Activated gamma-delta T cell treated with Interleukin-2 at 50 U/mL for 16 hours (primary cell): ENCODE data around the gene BMP7.
"Not testable (repeated sequence)": the region's sequence is repeated elsewhere in the genome, so short reads cannot be mapped to it uniquely, and the experiment has no call there.

Source experiments
- DNase-seq: peaks from one replicate; pipeline ENCODE4 v3.0.0-alpha.2; 2020

Gene BMP7

DNA sequence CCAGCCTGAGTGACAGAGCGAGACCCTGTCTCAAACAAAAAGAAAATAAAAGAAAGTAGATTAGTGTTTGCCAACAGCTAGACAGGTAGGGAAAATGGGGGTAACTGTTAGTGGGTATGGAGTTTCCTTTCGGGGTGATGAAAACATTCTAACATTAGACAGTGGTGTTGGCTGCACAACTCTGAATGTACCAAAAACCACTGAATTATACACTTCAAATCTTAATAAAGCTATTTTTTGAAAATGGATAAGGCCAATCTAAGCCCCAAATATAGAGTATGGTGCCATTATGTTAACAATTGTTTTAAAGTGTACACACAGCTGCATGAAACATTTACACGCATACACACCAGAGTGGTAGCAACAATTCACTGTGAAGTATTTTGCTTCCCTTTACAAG is 57.0 kb downstream of the BMP7 start:
- no peak for DNase-seq

DNA sequence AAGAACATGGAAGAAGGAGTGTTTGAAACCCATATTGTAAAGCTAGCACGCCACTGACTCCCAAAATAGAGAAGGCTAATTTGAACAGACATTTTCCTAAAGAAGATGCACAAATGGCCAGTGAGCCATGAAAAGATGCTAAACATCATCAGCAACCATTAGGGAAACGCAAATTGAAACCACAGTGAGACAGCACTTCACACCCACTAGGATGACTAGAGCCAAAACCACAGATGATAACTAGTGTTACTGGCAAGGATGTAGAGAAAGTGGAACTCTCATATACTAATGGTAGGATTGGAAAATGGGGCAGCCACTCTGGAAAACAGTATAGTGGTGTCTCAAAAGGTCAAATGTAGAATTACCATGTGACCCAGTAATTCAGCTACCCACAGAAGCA is 58.2 kb downstream of the BMP7 start:
- no peak for DNase-seq

DNA sequence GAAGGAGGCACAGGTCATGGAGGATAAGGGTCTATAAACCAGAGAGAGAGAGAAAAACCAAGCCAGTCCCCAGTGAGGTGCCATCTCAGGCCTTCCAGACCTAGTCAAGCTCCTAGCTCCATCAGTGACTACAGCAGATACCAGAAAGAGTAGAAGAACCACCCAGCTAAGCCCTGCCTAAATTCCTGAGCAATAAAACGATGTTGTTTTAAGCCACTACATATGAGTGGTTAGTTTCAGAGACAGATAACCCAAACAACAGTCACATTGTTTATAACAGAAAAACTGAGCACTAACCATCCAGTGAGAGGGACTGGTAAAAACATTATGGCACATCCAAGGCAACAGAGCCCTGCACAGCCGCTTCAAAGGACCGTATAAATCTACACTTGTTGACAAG is 59.2 kb downstream of the BMP7 start:
- DNase-seq: no peak

DNA sequence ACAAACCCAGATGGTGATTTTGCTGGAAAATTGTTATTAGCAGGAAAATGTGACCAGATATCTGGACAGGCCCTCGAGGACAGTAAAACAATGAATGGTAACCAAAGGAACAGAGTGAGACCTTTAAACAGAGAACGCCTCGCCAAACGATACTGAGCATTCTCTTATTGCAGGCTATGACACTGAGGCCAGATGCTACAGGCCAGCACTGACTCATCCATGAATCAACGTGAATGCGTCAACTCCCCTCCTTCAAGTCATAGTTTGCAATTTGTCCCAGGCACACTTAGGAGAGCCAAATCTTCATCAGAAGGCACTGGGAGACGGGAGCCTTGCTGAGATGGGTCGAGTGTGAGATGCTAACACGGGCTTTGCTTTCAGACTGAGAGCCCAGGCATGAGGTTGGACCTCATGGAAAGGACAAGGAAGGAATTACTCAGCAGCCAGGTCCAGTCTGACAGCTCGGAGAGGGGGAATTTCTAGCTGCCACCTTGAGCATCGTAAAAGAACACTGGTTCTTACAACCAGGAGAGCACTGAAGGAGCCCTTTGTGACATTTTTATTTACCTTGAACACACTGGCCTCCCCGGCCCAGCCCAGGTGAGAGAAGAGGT is 60.7 kb downstream of the BMP7 start:
- no peak for DNase-seq

DNA sequence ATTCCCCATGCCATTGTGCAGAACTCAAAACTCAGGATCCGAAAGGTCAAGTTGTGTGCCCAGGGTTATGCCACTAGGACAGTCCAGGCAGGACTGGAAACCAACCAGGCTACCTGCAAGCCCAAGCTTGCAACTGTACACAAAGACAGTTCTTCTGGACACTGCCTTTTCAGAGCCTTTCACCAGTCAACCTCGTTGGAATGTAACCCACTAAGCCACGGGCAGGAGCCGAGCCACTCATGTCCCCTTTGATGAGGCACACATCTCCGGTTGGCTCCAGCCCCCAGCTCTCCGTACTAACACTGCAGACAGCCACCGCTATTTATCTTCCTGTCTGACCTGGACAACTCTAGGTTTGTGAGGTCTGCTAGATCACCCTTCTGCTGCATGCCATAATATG is 62.5 kb downstream of the BMP7 start:
- no peak for DNase-seq

DNA sequence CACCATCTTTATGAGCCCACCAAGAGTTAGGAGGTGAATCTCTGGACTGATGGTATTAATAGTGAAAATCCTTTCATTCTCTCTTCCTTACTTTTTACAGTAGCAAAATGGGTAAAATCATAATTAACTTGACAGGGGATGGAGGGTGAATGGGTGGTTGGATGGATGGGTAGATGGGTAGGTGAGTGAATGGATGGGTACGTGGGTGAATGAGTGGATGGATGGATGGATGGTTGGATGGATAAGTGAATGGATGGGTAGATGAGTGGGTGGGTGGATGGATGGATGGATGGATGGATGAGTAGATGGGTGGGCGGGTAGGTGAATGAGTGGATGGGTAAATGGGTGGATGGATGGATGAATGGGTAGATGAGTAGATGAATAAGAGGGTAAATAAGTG is 63.2 kb downstream of the BMP7 start:
- DNase-seq: no peak

DNA sequence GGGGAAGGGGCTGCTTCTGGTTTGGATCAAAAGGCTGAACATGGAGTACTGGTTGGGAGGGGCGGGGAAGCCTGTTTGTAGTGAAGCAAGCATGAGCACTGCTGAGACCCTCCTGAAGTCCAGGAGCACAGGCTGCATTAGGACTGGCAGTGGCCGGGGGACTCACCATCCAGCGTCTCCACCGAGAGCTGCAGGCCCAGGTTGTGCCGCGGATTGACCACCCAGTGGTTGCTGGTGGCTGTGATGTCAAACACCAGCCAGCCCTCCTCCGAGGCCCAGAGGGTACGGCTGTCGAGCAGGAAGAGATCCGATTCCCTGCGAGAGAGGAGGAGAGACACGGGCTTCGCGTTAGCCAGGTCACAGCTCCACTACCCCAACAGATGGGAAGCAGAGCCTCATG is 64.1 kb downstream of the BMP7 start:
- no peak for DNase-seq

DNA sequence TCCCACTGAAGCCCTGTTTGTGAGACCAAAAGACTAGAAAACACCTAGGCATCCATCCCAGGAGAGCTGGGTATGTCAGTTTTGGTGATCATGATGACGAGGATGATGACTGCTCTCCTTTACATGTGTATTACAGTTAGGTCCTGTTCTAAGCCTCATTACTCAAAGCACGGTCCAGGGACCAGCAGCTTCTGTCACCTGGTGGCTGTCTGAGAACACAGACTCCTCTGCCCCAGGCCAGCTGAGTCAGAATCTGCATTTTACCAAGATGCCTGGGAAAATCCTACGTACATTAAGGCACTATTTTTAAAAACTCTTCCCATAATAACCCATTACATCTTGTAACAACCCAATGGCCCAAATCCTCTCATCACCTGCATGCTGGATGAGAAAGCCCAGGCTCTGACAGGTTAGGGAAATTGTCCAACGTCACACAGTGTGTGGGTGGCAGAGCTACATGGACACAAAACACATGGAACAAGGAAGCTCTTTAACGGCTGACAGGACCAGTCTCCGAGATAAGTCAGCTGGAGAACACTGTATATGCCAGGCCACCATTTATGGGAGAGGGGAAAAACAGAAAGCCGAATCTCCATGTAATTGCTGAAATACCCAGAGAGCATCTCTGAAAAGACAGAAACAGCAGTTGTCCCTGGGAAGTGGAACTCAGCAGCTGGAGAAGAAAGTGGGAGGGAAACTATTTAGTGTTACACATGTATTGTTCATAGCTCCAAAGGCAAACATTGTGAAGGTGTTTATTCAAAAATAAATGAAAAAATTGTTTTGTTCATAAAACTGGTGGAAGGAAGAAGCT is 65.4 kb downstream of the BMP7 start:
- DNase-seq: no peak

DNA sequence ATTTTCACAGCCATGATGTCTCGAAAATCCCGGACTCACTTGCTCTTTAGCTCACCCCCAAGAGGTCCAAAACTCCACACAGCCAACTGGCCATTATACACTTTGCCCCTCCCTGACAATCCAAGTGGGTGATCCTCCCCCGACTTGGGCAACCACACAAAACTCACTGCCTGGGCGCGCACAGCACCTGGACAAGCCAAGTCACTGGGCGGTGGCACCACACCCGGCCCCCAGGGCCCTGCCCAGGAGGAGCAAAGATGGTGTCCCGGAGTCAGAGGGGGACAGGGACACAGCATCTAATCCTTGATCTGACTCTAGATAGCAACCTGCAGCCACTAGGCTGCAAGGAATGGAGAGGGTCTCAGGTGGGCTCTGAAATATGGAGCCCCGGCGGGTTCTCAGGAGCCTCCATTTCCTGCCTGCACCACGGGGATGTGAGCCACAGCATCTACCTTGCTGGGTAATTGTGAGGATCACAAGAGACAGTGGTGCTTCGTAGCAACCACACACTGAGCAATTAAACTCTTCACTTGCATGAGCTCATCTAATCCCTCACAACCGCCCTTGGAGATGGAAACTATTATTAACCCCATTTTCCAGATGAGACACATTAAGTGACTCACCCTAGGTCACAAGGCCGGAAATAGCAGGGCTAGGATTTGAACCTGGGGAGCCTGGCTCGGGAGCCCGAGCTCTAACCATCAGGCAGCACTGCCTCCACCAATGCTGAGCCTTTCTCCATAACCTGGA is 66.6 kb downstream of the BMP7 start:
- no peak for DNase-seq

DNA sequence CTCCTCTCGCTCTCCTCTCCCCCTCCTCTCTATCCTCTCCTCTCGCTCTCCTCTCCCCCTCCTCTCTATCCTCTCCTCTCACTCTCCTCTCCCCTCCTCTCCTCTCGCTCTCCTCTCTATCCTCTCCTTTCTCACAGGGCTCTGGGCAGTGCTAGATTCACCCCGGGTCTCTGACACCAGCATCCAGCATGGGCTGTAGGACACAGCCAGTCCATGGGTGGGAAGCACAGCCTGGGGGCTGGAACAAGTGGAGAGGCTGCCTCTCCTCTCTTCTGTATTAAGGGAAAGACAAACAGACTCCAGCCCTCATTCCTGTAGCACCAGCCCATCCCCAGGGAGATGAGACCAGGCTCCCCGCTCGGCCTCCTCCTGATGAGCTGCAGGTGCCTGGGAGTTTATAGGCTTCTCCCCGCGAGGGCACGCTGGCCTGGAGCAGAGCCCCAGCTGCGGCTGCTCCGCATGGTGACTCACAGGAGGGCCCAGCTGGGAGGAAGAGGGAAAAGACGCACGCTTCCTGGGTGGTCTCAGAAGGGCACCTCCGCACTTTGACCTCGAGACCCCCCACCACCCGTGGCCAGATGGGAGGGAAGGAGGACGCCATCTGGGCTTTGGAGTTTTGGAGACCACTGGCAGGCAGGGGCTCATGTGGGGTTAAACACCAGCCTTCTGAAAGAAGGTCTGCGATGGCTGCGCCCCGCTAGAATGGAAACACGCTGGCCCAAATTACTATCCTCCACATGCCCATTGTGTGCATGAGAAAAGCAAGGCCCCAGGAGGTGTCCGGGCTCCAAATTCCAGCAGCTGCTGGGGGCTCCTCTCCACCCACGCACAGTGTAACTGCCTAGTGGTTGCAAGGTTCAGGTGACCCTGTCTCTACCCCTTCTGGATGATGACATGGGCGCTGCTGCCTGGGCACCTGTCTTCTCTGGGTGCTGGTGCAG is 68.0 kb downstream of the BMP7 start:
- DNase-seq: no peak

DNA sequence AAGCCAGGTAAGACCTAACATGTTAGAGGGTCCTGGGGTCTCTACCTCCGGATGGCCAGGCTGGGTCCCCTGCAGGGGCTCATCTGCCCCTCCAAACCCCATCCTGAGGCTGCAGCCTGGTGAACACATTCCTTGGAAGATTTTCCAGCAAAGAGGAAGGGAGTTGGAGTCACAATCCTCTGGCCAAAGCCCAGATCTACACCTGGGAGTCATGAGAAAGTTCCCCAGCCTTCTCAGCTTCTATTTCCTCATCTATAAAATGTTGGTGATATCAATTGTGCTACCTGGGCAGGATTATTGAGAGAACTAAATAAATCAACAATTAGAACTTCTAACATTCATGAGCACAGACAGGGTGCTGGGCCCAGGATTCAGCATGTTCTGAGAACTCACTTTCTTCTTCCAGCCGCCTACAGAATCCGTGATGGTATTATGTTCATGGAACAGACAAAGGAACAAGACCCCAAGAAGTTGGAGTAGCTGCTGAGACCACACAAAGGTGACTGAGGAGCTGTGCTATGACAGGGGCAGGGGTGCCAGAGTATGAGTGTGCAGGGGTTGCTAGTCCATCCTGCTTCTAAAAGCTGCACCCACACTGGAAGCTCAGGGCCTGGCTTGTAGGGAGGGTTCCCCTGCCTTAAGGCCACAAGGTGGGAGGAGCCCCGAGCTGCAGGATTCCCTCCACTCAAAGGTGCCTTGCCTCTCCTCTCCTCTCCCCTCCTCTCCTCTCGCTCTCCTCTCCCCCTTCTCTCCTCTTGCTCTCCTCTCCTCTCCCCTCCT is 68.9 kb downstream of the BMP7 start:
- DNase-seq: no peak

DNA sequence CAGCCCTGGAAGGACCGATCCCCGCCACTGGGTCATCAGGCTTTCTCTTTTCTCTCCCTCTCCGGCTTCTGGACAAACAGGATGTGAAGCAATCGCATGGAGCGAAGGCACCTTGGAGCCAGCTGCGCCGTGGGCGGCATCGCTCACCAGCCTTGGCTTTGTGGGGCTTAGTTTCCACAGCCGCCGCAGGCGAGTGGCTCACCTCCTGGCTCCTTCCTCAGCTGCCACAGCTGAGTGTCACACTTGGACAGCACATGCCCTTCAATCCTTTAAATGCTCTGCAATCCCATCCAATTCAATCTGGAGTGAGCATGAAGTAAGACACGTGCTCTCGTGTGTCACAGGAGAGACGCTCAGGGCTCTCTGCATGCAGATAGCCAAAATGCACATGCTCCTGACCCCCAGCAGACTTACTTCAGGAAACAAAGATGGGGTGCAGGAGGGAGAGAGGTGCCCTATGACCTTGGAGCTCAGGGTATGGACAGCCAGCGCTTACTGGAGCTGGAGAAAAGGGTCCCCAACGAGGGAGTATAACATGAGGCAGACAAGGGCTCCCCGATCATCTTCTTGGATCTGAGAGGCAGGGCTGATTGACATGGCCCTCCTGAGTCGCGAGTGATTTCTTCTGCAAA is 70.9 kb downstream of the BMP7 start:
- DNase-seq: no peak

DNA sequence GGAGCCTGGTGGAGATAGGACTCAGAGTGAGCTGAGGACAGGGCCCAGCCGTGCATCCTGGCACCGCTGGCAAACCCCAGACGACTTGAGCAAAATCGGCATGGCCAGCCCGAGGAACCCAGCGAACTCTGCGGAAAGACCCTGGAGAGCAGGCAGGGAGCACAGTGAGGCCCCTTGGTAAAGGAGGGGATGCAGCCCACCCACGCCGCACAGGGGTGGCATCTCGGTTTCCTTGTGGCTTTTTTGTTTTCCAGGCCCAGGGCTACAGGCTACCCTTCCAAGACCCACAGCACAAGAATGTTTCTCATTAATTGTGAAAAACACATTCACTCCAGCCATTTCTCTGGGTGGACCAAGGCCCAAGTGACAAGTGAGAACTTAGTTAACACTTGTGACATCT is 71.4 kb downstream of the BMP7 start:
- no peak for DNase-seq

DNA sequence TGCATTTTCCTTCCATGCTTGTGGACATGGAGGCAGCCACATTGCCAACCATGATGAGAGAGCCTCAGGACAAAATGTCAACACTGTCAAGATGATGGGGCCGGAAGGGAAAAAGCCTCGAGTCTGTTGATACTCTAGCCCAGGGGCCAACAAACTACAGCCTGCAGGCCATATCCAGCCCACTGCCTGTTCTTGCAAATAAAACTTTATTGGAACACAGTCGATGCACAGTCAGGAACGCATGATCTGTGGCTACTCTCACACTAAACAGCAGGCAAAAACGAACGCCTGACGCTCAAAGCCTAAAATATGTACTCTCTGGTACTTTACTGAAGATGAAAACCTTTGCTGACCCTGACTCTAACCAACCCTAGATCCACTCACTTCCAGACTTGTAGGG is 72.3 kb downstream of the BMP7 start:
- no peak for DNase-seq

DNA sequence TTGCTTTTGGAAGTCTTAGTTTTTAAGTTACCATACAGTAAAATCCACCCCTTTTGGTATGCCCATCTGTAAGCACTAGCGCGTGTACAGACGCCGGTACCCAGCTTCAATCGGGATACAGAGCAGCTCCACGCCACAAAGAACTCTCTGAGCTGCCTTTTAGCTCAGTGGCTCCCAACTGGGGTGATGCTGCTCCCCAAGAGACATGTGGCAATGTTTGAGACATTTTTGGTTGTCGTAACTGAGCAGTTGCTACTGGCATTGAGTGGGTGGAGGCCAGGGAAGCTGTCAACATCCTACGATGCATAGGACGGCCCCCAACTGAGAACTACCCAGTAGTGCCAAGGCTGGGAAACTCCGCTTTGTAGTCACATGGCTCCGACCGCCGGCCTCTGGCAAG is 73.3 kb downstream of the BMP7 start:
- no peak for DNase-seq

DNA sequence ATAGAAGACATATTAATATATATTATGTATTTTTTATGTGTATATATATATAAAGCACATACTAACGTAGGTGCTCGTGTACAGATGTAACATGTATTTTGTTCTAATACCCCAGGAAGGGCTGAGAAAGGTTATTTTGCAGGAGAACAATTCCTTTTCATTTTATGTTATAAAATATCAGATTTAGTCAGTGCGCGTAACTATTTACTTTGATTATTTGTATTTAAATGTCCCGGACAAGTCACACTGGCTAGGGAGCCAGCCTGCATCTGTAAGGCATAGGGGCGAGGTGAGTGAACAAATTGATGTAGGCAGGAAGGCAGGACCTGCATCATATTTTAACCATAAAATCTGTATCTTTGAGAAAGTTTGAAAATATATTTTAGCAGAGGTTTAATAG is 74.1 kb downstream of the BMP7 start:
- DNase-seq: no peak

DNA sequence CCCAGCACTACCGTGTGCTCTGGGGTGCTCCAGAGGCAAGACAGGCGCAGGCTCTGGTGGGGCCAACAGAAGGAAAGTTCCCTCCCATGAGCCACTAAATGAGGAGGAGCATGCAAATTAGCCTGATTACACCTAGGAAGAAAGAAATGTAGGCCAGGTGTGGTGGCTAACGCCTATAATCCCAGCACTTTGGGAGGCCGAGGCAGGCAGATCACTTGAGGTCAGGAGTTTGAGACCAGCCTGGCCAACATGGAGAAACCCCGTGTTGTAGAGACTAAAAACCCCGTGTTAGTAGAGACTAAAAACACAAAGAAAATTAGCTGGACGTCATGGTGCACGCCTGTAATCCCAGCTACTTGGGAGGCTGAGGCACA is 75.2 kb downstream of the BMP7 start:
- DNase-seq: not testable (repeated sequence)

DNA sequence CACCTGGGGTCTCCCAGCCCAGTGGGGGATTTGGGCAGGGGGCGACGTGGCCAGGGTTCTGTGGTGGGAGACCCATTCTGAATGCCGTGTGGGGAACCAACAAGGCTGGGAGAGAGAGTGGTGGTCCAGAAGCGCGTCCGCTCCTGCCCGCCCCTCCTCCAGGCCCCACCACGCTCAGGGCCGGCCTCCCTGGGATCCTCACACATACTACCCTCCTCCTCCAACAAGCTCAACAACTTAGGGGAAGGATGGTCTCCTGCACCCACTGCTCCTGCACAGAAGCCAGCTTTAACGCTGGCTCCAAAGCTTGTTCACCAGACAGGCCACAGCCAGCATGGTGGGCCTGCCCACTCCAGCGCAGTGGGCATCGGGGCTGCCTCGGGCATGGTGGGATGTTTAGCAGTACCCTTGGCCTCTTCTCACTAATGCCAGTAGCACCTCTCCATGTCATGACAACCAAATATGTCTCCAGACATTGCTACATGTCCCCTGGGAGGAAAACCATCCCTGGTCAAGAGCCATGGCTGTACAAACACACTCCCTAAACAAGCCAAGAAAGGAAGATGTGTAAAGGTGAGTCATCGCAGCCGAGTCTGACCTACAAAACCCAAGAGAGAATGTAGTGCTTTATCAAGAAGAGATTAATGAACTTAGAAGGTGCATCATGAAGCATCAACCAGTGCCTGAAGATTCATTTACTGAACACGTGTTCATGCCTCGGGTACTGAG is 75.7 kb downstream of the BMP7 start:
- no peak for DNase-seq

DNA sequence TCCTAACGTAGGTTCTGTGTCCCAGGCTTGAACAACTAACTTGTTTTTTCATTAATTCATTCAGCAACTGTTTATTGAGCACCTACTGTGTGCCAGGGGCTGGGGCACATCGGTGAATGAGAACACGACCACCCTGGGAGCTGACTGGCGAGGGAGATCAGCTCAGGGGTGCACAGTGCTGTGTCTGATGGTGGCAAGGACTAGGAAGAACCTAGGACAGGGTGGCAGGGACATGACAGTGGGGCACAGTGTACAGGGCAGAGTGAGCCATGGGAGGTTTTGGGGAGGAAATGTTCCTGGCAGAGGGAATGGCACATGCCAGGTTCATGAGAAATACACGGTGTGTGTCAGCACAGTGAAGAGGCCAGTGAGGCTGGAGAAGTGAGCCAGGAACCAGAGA is 76.7 kb downstream of the BMP7 start:
- no peak for DNase-seq

DNA sequence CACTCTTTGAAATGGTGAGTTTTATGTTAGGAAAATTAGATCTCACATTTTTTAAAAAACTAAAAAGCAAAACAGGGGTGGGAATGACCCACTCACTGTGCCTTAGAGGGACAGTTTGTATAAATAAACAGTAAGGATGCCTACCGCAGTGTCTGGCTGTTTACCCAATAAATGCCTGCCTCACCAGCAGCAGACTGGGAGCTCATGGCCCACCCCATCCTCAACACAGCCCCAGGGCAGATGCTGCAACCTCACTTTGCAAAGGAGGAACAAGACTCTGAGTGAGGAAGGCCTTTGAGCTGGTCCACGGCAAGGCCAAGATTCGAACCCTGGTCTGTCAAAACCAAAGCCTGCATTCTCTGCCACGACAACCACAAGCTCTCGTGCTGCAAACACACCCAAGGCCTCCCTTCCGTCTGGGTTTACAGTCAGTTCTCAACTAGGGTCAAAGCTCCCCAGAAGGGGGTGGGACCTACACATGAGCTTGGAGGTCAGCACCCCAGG is 77.8 kb downstream of the BMP7 start:
- no peak for DNase-seq

DNA sequence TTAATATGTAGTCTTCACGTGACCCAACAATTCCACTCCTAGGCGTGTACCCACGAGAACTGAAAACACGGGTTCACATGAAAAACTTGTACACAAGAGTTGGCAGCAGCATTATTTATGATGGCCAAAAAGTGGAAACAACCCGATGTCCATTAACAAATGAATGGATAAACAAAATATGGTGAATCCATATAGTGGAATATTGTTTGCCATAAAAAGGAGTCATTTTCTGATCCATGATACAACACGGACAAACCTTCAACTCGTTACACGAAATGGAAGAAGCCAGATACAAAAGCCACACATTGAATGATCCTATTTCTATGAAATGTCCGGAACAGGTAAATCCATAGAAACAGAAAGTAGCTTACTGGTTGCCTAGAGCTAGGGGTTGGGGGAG is 78.4 kb downstream of the BMP7 start:
- no peak for DNase-seq
